ENCODE measurements around the gene TNNT3.
"Not testable (repeated sequence)": the region's sequence is repeated elsewhere in the genome, so short reads cannot be mapped to it uniquely, and the experiment has no call there.

TNNT3 gene

DNA sequence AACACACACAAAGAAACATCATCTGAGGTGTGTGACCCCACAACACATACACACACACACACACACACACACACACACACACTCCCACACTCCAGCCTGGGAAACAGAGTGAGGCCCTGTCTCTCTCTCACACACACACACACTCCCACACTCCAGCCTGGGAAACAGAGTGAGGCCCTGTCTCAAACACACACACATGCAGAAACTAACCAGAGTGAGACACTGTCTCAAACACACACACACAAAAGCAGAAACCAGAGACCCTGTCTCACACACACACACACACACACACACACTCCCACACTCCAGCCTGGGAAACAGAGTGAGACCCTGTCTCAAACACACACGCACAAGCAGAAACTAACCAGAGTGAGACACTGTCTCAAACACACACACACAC is 20.3 kb downstream of the TNNT3 start:
- H3K36me3 Mint-ChIP-seq; H3K27me3 Mint-ChIP-seq; H3K4me3 Mint-ChIP-seq; H3K4me1 Mint-ChIP-seq (ENCODE audit: low read depth); H3K27ac Mint-ChIP-seq; H3K9me3 Mint-ChIP-seq (ENCODE audit: low read depth): not testable (repeated sequence)

DNA sequence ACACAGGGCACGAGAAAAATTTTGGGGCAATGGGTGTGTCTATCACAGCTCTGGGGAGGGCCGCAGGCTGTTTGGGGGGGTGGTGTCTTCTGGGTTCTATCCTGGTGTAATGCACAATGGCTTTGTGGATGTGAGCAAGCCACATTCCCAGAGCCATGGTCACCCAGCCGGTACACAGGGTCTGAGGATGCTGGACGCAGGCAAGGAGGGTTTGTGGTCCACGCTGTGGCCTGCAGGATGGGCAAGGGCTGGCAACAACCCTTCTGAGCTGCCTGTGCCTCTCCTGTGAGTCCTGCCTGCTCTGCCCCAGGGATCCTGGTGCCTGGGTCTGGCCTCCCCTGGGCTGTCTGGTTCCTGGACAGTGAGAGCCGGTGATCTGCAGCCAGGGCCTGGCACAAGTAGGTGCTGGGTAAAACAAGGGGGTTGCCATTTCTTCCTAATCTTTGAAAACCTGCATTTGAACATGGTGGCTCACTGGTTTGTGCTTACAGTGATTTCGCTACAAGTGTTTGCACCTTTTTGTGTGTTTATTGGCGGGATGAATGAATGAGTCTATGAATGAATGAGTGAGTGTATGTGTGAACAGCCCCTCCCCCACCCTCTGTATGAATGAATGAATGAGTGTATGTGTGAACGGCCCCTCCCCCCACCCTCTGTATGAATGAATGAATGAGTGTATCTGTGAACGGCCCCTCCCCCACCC is 23.2 kb downstream of the TNNT3 start:
- H3K27me3 Mint-ChIP-seq: no peaks in the 10 kb centered on the region
- no peaks in the 10 kb centered on the region for H3K36me3 Mint-ChIP-seq
- no peak overlapping the region for H3K27ac Mint-ChIP-seq
- H3K4me3 Mint-ChIP-seq: no peak overlapping the region
- H3K4me1 Mint-ChIP-seq (ENCODE audit: low read depth): peaks cover 5% of the 10 kb centered on the region
- H3K9me3 Mint-ChIP-seq (ENCODE audit: low read depth): no peaks in the 10 kb centered on the region

DNA sequence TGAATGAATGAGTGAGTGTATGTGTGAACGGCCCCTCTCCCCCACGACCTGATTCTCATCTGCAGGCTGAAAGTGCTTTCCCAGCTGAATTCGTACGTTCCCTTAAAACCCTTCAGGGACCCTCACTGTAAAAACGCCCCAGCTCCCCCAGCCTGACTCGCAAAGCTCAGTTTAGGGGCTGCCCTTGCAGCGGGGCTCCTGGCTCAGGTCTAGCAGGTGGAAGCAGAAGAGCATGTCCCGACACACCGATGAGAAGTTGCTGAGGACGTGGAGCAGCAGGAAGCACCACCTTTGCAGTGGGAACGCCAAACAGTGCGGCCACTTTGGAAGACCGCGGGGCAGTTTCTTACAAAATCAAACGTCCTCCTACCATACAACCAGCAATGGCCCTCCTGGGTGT is 24.1 kb downstream of the TNNT3 start:
- Mint-ChIP-seq H3K27ac (no peak overlapping the region), H3K9me3 (ENCODE audit: low read depth) (no peaks in the 10 kb centered on the region), H3K4me1 (ENCODE audit: low read depth) (peaks cover 5% of the 10 kb centered on the region), H3K27me3 (no peaks in the 10 kb centered on the region), H3K4me3 (no peak overlapping the region), H3K36me3 (no peaks in the 10 kb centered on the region)

DNA sequence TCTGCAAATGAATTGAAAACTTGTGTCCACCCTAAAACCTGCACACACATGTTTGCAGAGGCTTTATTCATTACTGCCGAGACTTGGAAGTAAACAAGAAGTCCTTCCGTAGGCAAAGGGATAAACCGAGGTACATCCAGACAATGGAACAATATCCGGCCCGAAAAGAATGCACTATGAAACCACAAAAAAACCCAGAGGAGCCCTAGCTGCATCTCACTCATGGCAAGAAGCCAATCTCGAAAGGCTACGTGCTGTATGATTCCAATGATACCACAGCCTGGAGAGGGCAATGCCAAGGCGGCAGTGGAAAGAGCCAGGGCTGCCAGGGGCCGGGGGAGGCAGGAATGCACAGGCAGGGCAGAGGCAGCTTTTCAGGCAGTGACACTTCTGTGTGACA is 24.5 kb downstream of the TNNT3 start:
- Mint-ChIP-seq H3K4me3 (no peak overlapping the region), H3K4me1 (ENCODE audit: low read depth) (peaks cover 3% of the 10 kb centered on the region), H3K27me3 (no peaks in the 10 kb centered on the region), H3K27ac (no peak overlapping the region), H3K36me3 (no peaks in the 10 kb centered on the region), H3K9me3 (ENCODE audit: low read depth) (no peaks in the 10 kb centered on the region)

DNA sequence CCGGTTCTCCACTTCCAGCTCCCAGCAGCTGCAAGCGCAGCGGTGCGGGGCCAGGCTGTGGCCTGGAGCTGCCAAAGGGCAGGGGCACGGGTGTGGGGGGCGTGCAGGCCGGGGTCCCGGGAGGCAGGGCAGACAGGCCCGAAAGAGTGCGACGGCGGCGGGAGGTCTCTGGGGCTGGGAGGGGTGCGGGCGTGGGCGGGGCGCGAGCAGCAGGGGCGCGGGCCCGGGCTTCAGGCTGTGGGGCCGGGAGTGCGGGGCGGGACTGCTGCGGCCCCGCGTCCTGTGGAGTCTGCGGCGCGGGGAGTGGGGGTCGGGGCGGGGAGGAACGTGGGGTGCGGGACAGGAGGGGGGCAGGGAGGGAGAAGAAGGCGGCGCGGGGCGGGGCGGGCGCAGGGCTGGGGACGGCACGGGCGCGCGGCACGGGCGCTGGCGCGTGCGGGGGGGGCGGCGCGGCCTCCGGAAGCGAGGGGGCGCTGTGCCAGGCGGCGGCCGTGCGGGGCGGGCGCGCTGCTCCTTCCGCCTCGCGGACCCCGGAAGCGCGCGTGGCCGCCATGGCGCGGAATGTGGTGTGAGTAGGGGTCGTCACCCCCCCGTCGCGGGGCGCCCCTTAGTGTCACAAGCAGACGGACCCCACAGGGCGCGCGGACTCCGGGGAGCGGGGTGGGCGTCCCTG is 27.4 kb downstream of the TNNT3 start, which contains the start of gene MRPL23:
TSS of gene MRPL23 (plus strand) at position 521 of the 673 bp plus-strand sequence. CDS start at position 552, 31 bp downstream.
- Mint-ChIP-seq H3K36me3 (no peaks in the 10 kb centered on the region), H3K9me3 (ENCODE audit: low read depth) (no peaks in the 10 kb centered on the region), H3K27ac (no peak within 1 kb of the TSS), H3K4me1 (ENCODE audit: low read depth) (no peaks in the 10 kb centered on the region), H3K4me3 (no peak within 1 kb of the TSS), H3K27me3 (no peaks in the 10 kb centered on the region)

DNA sequence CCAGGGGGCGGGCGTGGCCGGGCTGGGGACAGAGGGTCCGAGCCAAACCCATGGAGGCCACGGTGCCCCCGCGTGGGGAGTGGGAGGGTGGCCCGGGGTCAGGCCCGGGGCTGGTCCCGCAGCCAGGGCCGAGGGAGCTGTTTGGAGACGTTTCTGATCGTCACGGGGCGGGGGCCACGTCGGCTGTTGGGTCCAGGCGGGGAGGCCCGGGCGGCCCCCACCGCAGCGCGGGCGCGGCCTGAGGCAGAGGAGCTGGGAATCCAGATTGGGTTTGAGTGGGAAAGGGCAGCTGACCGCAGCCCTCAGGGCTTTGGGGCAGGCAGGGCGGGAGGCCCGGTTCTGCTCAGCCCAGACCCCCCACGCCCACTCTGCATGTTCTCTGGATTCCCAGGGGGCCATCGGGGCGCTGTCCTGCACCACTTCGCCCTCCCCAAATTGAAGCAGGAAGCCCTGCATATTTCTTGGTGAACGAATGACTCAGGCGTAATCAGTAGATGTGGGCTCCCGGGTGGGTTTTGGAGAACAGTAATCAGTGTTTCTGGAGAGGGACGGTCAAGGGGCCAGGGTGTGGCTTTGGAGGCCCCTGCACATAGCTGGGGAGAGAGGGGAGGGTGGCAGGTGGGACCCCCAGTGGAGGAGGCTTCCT is 28.2 kb downstream of the TNNT3 start:
- H3K4me1 Mint-ChIP-seq (ENCODE audit: low read depth): no peaks in the 10 kb centered on the region
- no peak overlapping the region for H3K27ac Mint-ChIP-seq
- H3K4me3 Mint-ChIP-seq: no peak overlapping the region
- no peaks in the 10 kb centered on the region for H3K36me3 Mint-ChIP-seq
- H3K27me3 Mint-ChIP-seq: no peaks in the 10 kb centered on the region
- H3K9me3 Mint-ChIP-seq (ENCODE audit: low read depth): no peaks in the 10 kb centered on the region

DNA sequence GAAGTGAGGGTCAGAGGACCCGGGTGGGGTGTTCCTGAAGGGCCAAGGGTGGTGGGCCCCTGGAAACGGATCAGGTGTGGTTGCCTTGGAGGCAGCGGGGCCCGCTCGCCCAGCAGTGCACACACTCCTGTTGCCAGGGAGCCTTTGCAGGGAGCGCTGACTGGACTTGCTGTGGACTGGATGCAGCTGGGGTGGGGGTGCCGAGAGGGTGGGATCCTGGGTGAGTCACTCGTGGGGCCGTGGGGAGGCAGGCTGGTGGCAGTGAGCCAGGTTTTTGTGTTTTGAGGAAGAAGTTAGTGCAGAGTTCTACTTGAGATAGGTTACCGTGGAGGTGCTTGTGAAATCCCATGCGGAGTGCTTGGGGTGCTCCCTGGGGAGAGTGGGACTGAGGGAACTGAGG is 28.9 kb downstream of the TNNT3 start:
- Mint-ChIP-seq H3K9me3 (ENCODE audit: low read depth) (no peaks in the 10 kb centered on the region), H3K4me3 (peak overlapping the region; percentile 49), H3K27ac (no peak overlapping the region), H3K36me3 (no peaks in the 10 kb centered on the region), H3K27me3 (no peaks in the 10 kb centered on the region), H3K4me1 (ENCODE audit: low read depth) (no peaks in the 10 kb centered on the region)

DNA sequence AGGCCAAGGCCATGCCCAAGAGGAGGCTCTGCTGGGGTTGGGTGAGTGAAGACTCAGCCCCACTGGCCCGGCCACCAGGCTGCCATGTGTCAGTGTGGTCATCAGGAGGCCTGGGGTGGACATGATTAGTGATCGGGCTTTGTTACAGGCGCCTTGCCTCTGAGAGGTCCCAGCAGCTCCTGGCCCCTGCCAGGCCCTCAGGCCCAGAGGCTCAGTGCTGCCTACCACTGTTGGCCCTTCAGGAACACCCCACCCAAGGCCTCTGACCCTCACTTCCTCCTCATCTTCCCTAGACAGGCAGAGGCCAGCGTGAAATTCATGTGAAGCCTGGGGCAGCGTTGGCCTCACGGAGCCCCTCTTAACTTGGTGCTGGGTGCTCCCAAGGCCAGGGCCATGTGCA is 29.8 kb downstream of the TNNT3 start:
- Mint-ChIP-seq H3K27ac (no peak overlapping the region), H3K36me3 (no peaks in the 10 kb centered on the region), H3K27me3 (no peaks in the 10 kb centered on the region)

DNA sequence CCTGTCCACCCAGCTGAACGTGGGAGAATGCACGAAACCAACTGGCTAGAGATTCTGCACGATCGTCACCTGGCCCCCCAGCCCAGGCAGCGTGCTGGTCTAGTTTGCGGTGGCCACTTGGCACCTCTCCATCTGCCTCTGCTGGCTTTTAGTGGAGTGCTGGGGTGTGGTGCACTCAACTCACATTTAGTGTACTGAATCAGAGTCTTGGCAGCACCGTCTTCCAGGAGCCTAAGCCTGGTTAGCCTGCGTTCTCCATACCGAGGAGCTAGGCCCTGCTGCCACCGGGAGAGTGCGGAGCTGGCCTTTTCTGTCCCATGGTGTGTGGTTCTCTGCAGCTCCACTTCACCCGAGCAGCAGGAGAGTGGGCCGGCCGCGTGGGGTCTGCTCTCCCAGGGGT is 30.4 kb downstream of the TNNT3 start:
- Mint-ChIP-seq H3K27ac (no peak overlapping the region), H3K4me3 (no peak overlapping the region), H3K36me3 (no peaks in the 10 kb centered on the region), H3K4me1 (ENCODE audit: low read depth) (no peaks in the 10 kb centered on the region), H3K27me3 (no peaks in the 10 kb centered on the region), H3K9me3 (ENCODE audit: low read depth) (no peaks in the 10 kb centered on the region)

More for the DNA sequence above, 29.8 kb downstream of the TNNT3 start:
- Mint-ChIP-seq H3K4me1 (ENCODE audit: low read depth) (no peaks in the 10 kb centered on the region), H3K4me3 (no peak overlapping the region), H3K9me3 (ENCODE audit: low read depth) (no peaks in the 10 kb centered on the region)

DNA sequence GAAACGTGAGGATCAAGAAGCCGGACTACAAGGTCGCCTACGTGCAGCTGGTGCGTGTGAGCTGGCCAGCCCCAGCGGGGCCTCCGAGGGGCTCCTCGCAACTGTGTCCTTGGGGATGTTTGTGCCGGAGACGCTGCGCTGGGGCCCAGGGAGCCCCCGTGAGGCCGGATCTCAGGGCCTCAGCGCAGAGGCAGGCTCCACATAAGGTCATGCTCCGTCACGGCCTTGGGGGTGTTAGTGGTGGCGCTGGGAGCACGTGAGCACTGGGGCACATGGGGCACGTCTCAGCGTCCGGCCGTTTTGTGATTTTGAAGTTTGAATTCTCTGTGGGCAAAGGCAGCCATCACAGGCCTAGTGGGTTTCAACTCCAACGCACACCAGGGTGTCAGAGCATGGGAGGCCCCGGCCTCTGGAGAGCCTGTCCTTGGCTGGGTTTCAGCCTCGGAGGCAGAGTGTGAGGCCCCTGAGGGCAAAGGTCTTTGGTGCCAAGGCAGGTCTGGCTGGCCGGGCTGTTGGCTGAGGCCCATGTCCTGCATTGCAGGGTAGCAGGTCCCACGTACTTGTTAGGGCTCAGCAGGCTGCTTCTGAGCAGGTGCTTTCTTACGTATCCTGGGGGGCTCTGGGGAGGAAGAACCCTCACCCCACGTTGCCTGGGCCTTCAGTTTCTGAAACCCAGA is 33.4 kb downstream of the TNNT3 start:
- Mint-ChIP-seq H3K4me3 (no peak overlapping the region), H3K36me3 (no peaks in the 10 kb centered on the region), H3K9me3 (ENCODE audit: low read depth) (no peaks in the 10 kb centered on the region), H3K4me1 (ENCODE audit: low read depth) (no peaks in the 10 kb centered on the region), H3K27ac (no peak overlapping the region), H3K27me3 (no peaks in the 10 kb centered on the region)

DNA sequence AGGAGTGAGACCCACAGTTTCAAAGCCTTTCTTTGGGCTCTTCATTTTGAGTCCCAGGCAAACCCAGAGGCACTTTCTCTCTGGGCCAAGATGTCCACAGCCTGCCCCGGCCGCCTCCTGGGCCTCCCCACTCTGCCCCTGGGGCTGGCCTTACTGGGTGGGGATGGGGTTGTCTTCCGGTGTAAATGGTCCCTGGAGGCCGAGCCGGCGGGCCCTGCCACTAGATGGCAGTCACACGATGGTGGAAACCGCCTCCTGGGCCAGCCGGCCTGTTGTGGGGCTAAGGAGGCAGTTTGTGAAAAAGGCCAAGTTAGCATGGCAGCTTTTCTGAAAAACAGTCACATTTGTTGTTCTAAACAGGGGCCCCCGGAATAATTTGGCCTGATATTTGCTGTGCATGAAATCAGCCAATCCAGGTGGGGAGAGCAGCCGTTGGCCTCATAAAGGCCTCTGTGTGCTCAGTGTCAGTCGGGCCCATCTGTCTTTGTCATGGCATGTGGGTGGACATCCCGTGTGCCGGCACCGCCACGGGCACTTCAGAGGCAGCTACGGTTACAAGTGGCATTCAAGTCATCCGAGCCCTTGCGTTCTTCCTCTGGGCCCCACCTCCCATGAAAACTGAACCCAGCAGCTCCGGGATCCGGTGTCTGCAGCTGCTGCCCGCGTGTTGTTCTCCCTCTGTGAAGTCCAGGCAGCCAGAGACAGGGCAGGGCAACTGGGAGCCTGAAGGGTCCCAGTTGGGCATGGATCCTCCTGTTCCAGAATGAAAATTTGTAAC is 34.2 kb downstream of the TNNT3 start:
- Mint-ChIP-seq H3K4me3 (no peak overlapping the region), H3K27me3 (no peaks in the 10 kb centered on the region), H3K36me3 (no peaks in the 10 kb centered on the region), H3K4me1 (ENCODE audit: low read depth) (no peaks in the 10 kb centered on the region), H3K9me3 (ENCODE audit: low read depth) (no peaks in the 10 kb centered on the region), H3K27ac (no peak overlapping the region)

DNA sequence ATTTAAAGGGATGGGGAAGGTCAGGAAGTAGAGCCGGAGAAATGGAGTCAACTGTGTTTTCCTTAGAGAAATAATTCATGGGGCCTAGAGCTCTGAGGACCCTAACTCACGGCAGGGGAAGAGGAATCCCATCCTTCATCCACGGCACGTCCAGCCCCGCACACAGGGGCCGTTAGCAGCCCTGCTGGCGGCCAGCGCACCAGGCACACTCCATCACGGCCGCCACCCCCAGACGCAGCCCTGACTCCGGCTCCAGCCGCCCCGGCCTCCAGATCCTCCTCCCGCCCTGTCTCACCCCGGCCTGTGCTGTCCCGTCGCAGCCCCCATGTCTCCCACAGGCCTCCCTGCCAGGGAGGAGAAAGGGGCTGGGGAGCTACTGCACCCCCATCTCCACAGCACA is 38.9 kb downstream of the TNNT3 start:
- Mint-ChIP-seq H3K4me3 (no peak overlapping the region), H3K4me1 (ENCODE audit: low read depth) (no peaks in the 10 kb centered on the region), H3K27me3 (no peaks in the 10 kb centered on the region), H3K27ac (no peak overlapping the region), H3K9me3 (ENCODE audit: low read depth) (no peaks in the 10 kb centered on the region), H3K36me3 (no peaks in the 10 kb centered on the region)

DNA sequence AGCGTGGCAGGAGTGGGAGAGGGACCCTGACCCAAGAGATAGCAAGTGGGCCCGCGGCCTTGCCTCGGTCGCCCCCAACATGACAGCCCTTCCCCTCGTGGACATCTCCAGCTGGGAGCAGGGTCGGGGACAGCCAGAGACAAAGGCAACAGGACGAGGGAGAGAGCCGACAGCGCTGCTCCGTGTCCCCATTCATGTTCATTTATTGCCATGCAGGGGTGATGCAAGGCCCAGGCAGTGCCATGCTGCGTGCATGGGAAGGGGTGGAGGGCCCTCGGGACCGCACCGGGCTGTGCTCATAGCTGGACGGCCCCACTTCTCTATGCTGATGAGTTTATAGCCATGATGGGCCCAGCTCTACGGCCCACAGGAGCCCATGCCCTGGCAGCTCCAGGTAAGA is 40.3 kb downstream of the TNNT3 start:
- H3K4me3 Mint-ChIP-seq: no peak overlapping the region
- H3K9me3 Mint-ChIP-seq (ENCODE audit: low read depth): no peaks in the 10 kb centered on the region
- no peaks in the 10 kb centered on the region for H3K27me3 Mint-ChIP-seq
- H3K4me1 Mint-ChIP-seq (ENCODE audit: low read depth): no peaks in the 10 kb centered on the region
- H3K27ac Mint-ChIP-seq: no peak overlapping the region
- H3K36me3 Mint-ChIP-seq: no peaks in the 10 kb centered on the region

DNA sequence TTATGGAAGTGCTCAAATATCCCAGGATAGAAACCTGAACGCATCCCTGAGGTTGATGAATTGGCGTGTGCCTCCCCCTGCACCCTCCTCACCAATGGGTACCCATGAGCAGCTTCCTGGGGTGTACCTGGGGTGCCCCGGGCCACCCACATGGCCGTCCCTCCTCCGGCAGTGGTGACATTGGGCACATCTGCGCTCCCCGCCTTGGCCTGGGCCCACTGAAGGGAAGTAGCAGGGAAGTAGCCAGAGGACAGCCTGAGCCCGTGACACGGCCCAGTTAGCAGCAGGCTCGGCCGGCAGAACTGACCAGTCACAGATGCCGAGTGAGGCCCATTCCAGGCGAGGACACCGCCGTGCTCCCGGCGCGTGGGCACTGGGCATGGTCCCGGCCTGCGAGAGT is 44.4 kb downstream of the TNNT3 start:
- Mint-ChIP-seq H3K36me3 (no peaks in the 10 kb centered on the region), H3K4me1 (ENCODE audit: low read depth) (no peaks in the 10 kb centered on the region), H3K4me3 (no peak overlapping the region), H3K27ac (no peak overlapping the region), H3K9me3 (ENCODE audit: low read depth) (no peaks in the 10 kb centered on the region), H3K27me3 (no peaks in the 10 kb centered on the region)

All from activated naive CD8-positive, alpha-beta T cell (primary cell).